ENCODE data around the gene PZP. TPM values are rescaled to one million over a fixed set of nuclear protein-coding genes. Genes with fewer than 3 reads are reported as not detected.
"Not testable (repeated sequence)": the region's sequence is repeated elsewhere in the genome, so short reads cannot be mapped to it uniquely, and the experiment has no call there.

The PZP gene
- total RNA-seq, 1 donor from 2014 or later: not detected

DNA sequence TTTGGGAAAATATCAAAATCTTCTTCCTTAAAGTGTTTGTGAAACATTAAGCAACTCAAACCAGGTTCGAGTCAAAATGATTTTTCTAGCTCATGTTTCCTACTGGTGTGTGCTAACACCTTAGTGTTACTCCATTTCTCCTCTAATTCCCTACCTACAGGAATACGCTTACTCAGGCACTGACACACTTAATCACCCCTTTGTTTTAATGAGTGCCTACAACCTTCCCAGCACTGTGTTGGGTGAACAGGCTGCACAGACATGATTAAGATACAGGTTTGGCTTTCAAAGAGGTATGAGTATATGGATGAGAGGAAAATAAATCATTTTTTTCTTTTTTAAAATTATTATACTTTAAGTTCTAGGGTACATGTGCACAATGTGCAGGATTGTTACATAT is 15.6 kb upstream of the PZP start:
- no peak overlapping the region for H2AFZ ChIP-seq (ENCODE audit: low read depth, low read length)
- Mint-ChIP-seq H3K36me3 (ENCODE audit: low read depth, unreplicated experiment) (no peaks in the 10 kb centered on the region), H3K27me3 (ENCODE audit: low read depth, unreplicated experiment) (no peaks in the 10 kb centered on the region), H3K4me3 (ENCODE audit: unreplicated experiment) (no peak overlapping the region), H3K9me3 (ENCODE audit: unreplicated experiment) (peaks cover 10% of the 10 kb centered on the region), H3K4me1 (ENCODE audit: low read depth, unreplicated experiment) (no peaks in the 10 kb centered on the region), H3K27ac (ENCODE audit: unreplicated experiment) (no peak overlapping the region)
- H3K79me2 ChIP-seq (ENCODE audit: insufficient read depth, low read length): no peaks in the 10 kb centered on the region
- FAIRE-seq: no peak
- H3K4me3 ChIP-seq (ENCODE audit: insufficient read depth, low read depth, low read length): no peak overlapping the region
- H3K27me3 ChIP-seq (ENCODE audit: insufficient read depth, low read length): no peaks in the 10 kb centered on the region
- H3K4me1 ChIP-seq (ENCODE audit: insufficient read depth, low read length): no peaks in the 10 kb centered on the region
- H3K9ac ChIP-seq (ENCODE audit: low read length): no peak overlapping the region
- no peaks in the 10 kb centered on the region for H4K20me1 ChIP-seq (ENCODE audit: insufficient read depth, low read length)
- H3K9me3 ChIP-seq (ENCODE audit: insufficient read depth, low read depth, low read length): no peaks in the 10 kb centered on the region
- no peak for DNase-seq (ENCODE audit: low read depth)
- TF ChIP-seq, protein P1, sequence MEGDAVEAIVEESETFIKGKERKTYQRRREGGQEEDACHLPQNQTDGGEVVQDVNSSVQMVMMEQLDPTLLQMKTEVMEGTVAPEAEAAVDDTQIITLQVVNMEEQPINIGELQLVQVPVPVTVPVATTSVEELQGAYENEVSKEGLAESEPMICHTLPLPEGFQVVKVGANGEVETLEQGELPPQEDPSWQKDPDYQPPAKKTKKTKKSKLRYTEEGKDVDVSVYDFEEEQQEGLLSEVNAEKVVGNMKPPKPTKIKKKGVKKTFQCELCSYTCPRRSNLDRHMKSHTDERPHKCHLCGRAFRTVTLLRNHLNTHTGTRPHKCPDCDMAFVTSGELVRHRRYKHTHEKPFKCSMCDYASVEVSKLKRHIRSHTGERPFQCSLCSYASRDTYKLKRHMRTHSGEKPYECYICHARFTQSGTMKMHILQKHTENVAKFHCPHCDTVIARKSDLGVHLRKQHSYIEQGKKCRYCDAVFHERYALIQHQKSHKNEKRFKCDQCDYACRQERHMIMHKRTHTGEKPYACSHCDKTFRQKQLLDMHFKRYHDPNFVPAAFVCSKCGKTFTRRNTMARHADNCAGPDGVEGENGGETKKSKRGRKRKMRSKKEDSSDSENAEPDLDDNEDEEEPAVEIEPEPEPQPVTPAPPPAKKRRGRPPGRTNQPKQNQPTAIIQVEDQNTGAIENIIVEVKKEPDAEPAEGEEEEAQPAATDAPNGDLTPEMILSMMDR (IDR thresholded peaks at IDR 0.05; ENCODE audit: insufficient read depth, low read depth, low read length): no peak
- TF ChIP-seq EZH2 (IDR thresholded peaks at IDR 0.05; ENCODE audit: insufficient read depth, low read length): no peak
- no peaks in the 10 kb centered on the region for H3K36me3 ChIP-seq (ENCODE audit: insufficient read depth, low read length)
- H3K4me2 ChIP-seq (ENCODE audit: low read length): no peak overlapping the region
- H3K27ac ChIP-seq (ENCODE audit: low read depth, low read length): no peak overlapping the region

- no peaks in the 10 kb centered on the region for H3K36me3 ChIP-seq (ENCODE audit: insufficient read depth, low read length)
- no peaks in the 10 kb centered on the region for H3K27me3 ChIP-seq (ENCODE audit: insufficient read depth, low read length)
- no peak overlapping the region for H3K9ac ChIP-seq (ENCODE audit: low read length)
- H3K27ac ChIP-seq (ENCODE audit: low read depth, low read length): no peak overlapping the region
- Mint-ChIP-seq H3K9me3 (ENCODE audit: unreplicated experiment) (peaks cover 6% of the 10 kb centered on the region), H3K27me3 (ENCODE audit: low read depth, unreplicated experiment) (no peaks in the 10 kb centered on the region), H3K36me3 (ENCODE audit: low read depth, unreplicated experiment) (no peaks in the 10 kb centered on the region), H3K4me1 (ENCODE audit: low read depth, unreplicated experiment) (no peaks in the 10 kb centered on the region), H3K4me3 (ENCODE audit: unreplicated experiment) (no peak overlapping the region), H3K27ac (ENCODE audit: unreplicated experiment) (no peak overlapping the region)
- H3K79me2 ChIP-seq (ENCODE audit: insufficient read depth, low read length): no peaks in the 10 kb centered on the region
- FAIRE-seq: no peak
- H3K9me3 ChIP-seq (ENCODE audit: insufficient read depth, low read depth, low read length): no peaks in the 10 kb centered on the region
- H2AFZ ChIP-seq (ENCODE audit: low read depth, low read length): no peak overlapping the region
- H3K4me1 ChIP-seq (ENCODE audit: insufficient read depth, low read length): no peaks in the 10 kb centered on the region
- no peak for DNase-seq (ENCODE audit: low read depth)
- no peak for TF ChIP-seq EZH2 (IDR thresholded peaks at IDR 0.05; ENCODE audit: insufficient read depth, low read length)
- TF ChIP-seq, protein P1 (IDR thresholded peaks at IDR 0.05; ENCODE audit: insufficient read depth, low read depth, low read length): no peak
- no peak overlapping the region for H3K4me2 ChIP-seq (ENCODE audit: low read length)
- H3K4me3 ChIP-seq (ENCODE audit: insufficient read depth, low read depth, low read length): no peak overlapping the region
- no peaks in the 10 kb centered on the region for H4K20me1 ChIP-seq (ENCODE audit: insufficient read depth, low read length)
These were observed 13.3 kb upstream of the PZP start for GRCh38 chr12:9221483-9221882.

GRCh38 chr12:9221011-9221410 is 12.8 kb upstream of the PZP start:
- not testable (repeated sequence) for H3K27ac ChIP-seq (ENCODE audit: low read depth, low read length); H3K9ac ChIP-seq (ENCODE audit: low read length); H4K20me1 ChIP-seq (ENCODE audit: insufficient read depth, low read length); DNase-seq (ENCODE audit: low read depth); H3K27ac Mint-ChIP-seq (ENCODE audit: unreplicated experiment); H3K4me3 Mint-ChIP-seq (ENCODE audit: unreplicated experiment); H3K27me3 Mint-ChIP-seq (ENCODE audit: low read depth, unreplicated experiment); H3K36me3 Mint-ChIP-seq (ENCODE audit: low read depth, unreplicated experiment); H3K36me3 ChIP-seq (ENCODE audit: insufficient read depth, low read length); H3K4me3 ChIP-seq (ENCODE audit: insufficient read depth, low read depth, low read length); H2AFZ ChIP-seq (ENCODE audit: low read depth, low read length); FAIRE-seq; H3K79me2 ChIP-seq (ENCODE audit: insufficient read depth, low read length); H3K9me3 Mint-ChIP-seq (ENCODE audit: unreplicated experiment); H3K9me3 ChIP-seq (ENCODE audit: insufficient read depth, low read depth, low read length); H3K4me1 ChIP-seq (ENCODE audit: insufficient read depth, low read length); H3K4me2 ChIP-seq (ENCODE audit: low read length); H3K4me1 Mint-ChIP-seq (ENCODE audit: low read depth, unreplicated experiment); H3K27me3 ChIP-seq (ENCODE audit: insufficient read depth, low read length)

Data from astrocyte (in vitro differentiated cells and primary cell).